ENCODE data around the gene CCDC9B. TPM values are rescaled to one million over a fixed set of nuclear protein-coding genes. Genes with fewer than 3 reads are reported as not detected.

Gene CCDC9B
- total RNA-seq, 1 experiment from 2014 or later: 1.4 TPM

DNA sequence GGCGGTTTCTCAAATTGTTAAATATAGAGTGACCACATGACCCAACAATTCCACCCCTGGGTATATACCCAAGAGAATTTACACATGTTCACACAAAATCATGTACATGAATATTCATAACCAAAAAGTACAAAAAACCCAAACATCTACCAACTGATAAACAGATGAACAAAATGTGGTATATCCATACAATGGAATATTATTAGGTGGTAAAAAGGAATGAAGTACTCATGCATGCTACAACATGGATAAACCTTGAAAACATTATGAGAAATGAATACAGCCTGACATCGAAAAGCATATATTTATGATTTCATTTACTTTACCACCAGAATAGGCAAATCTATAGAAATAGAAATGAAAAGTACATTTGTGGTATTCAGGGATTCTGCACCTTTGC is 40.4 kb downstream of the CCDC9B start (continued):
- TF ChIP-seq, protein P1, sequence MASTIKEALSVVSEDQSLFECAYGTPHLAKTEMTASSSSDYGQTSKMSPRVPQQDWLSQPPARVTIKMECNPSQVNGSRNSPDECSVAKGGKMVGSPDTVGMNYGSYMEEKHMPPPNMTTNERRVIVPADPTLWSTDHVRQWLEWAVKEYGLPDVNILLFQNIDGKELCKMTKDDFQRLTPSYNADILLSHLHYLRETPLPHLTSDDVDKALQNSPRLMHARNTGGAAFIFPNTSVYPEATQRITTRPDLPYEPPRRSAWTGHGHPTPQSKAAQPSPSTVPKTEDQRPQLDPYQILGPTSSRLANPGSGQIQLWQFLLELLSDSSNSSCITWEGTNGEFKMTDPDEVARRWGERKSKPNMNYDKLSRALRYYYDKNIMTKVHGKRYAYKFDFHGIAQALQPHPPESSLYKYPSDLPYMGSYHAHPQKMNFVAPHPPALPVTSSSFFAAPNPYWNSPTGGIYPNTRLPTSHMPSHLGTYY (CRISPR knock-in tag; IDR thresholded peaks at IDR 0.05): no peak
- TF ChIP-seq, protein P2, sequence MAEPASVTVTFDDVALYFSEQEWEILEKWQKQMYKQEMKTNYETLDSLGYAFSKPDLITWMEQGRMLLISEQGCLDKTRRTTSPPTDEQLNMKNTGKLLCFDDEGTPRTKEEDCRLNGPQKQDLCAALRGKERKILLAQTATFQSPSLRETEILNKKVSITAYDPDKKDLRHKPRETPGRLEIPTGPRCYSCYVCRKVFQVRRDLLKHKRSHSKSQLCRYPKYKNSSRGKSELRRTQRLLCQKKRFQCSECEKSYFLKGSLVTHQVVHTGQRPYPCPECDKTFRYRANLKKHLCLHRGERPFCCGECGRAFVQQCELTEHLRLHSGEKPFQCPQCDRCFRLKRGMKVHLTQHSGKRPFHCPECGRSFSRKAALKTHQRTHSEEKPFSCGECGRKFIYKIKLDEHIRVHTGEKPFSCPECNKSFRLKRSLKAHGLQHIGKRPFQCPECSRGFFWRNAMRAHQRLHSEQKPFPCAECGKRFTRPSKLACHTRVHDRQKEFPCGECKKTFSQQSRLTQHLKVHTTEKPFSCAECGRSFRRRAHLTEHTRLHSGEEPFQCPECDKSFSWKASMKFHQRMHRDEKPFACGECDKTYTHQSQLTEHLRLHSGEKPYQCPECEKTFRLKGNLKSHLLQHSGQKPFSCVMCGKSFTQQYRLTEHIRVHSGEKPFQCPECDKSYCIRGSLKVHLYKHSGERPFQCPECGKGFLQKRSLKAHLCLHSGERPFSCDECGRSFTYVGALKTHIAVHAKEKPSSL (CRISPR knock-in tag; conservative IDR thresholded peaks at IDR 0.05): no peak
- TF ChIP-seq ZNF317 (CRISPR knock-in tag; IDR thresholded peaks at IDR 0.05; ENCODE audit: borderline replicate concordance, low read depth): no peak
- TF ChIP-seq, protein P3, sequence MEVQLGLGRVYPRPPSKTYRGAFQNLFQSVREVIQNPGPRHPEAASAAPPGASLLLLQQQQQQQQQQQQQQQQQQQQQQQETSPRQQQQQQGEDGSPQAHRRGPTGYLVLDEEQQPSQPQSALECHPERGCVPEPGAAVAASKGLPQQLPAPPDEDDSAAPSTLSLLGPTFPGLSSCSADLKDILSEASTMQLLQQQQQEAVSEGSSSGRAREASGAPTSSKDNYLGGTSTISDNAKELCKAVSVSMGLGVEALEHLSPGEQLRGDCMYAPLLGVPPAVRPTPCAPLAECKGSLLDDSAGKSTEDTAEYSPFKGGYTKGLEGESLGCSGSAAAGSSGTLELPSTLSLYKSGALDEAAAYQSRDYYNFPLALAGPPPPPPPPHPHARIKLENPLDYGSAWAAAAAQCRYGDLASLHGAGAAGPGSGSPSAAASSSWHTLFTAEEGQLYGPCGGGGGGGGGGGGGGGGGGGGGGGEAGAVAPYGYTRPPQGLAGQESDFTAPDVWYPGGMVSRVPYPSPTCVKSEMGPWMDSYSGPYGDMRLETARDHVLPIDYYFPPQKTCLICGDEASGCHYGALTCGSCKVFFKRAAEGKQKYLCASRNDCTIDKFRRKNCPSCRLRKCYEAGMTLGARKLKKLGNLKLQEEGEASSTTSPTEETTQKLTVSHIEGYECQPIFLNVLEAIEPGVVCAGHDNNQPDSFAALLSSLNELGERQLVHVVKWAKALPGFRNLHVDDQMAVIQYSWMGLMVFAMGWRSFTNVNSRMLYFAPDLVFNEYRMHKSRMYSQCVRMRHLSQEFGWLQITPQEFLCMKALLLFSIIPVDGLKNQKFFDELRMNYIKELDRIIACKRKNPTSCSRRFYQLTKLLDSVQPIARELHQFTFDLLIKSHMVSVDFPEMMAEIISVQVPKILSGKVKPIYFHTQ (CRISPR knock-in tag; IDR thresholded peaks at IDR 0.05): no peak
- TF ChIP-seq ZNF416 (CRISPR knock-in tag; IDR thresholded peaks at IDR 0.05): no peak
- TF ChIP-seq, protein P4, sequence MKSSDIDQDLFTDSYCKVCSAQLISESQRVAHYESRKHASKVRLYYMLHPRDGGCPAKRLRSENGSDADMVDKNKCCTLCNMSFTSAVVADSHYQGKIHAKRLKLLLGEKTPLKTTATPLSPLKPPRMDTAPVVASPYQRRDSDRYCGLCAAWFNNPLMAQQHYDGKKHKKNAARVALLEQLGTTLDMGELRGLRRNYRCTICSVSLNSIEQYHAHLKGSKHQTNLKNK (CRISPR knock-in tag; IDR thresholded peaks at IDR 0.05): no peak
- TF ChIP-seq, protein P5, sequence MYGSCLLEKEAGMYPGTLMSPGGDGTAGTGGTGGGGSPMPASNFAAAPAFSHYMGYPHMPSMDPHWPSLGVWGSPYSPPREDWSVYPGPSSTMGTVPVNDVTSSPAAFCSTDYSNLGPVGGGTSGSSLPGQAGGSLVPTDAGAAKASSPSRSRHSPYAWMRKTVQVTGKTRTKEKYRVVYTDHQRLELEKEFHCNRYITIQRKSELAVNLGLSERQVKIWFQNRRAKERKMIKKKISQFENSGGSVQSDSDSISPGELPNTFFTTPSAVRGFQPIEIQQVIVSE (CRISPR knock-in tag; IDR thresholded peaks at IDR 0.05; ENCODE audit: borderline replicate concordance): no peak
- no peak for TF ChIP-seq NR2C2 (CRISPR knock-in tag; IDR thresholded peaks at IDR 0.05)

DNA sequence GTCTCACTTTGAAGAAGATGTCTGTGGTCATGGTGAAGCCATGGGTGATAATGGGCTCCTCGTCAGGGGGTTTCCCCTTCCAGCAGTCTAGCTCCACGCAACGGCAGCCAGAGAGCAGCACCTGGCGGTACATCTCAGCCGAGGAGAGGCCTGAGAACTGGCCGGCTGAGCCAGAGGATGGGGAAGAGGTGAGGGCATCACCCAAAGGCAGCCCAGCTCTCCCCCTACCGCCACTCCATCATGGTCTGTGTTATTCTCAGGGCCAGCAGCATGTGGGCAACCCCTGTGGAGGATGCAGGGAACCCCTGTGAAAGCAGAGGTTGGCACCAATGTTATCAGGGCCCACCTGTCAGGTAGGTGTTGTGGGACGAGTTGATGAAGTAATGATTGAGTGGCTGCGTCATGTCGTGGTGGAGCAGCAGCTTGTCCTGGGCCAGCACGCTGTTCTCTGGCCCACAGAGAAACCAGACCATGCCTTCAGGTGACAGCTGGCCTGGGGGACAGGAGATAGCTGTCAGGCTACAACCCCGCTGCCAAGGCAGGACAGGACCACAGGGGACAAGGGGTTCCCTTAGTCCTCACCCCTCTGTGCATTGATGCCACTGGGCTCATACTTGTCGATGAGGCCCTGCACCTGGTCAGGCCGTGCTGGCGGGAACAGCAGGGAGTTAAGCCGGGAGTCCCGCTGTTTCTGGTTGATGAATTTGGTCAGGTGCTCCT is 42.4 kb downstream of the CCDC9B start:
- Mint-ChIP-seq H3K27me3 (ENCODE audit: low read depth) (peaks cover 4% of the 10 kb centered on the region), H3K4me1 (peaks cover 33% of the 10 kb centered on the region), H3K36me3 (peaks cover 18% of the 10 kb centered on the region), H3K4me3 (no peak overlapping the region), H3K9me3 (peaks cover 16% of the 10 kb centered on the region), H3K27ac (no peak overlapping the region)
- ChIA-PET POLR2A (interaction anchor here (0.5 to 0.6 kb wide), 2 partner anchors 54 to 411 kb away, joined by 3 to 4 read pairs; no protein-coding TSS in a partner anchor), CTCF (interaction anchor here (0.9 to 4.3 kb wide), 4 partner anchors 10 to 29 kb away, joined by 3 to 19 read pairs (median 11); partner anchors contain the start of gene PLCB2)
- ATAC-seq (no peak), DNase-seq (ENCODE audit: low spot score) (no peak)
- TF ChIP-seq SOX15 (CRISPR knock-in tag; IDR thresholded peaks at IDR 0.05) (no peak), RORB (CRISPR knock-in tag; IDR thresholded peaks at IDR 0.05) (no peak), GABPB1 (CRISPR knock-in tag; IDR thresholded peaks at IDR 0.05) (no peak), ZNF263 (CRISPR knock-in tag; IDR thresholded peaks at IDR 0.05; ENCODE audit: low read depth) (no peak), JUN (CRISPR knock-in tag; IDR thresholded peaks at IDR 0.05) (no peak), ZNF317 (CRISPR knock-in tag; IDR thresholded peaks at IDR 0.05; ENCODE audit: borderline replicate concordance, low read depth) (no peak), MXD4 (CRISPR knock-in tag; IDR thresholded peaks at IDR 0.05; ENCODE audit: borderline replicate concordance) (no peak), NR2C2 (CRISPR knock-in tag; IDR thresholded peaks at IDR 0.05) (no peak), ESRRA (CRISPR knock-in tag; IDR thresholded peaks at IDR 0.05; ENCODE audit: borderline replicate concordance) (no peak), ATF1 (CRISPR knock-in tag; IDR thresholded peaks at IDR 0.05) (no peak), SMAD4 (CRISPR knock-in tag; IDR thresholded peaks at IDR 0.05) (no peak)
- TF ChIP-seq, protein P6, sequence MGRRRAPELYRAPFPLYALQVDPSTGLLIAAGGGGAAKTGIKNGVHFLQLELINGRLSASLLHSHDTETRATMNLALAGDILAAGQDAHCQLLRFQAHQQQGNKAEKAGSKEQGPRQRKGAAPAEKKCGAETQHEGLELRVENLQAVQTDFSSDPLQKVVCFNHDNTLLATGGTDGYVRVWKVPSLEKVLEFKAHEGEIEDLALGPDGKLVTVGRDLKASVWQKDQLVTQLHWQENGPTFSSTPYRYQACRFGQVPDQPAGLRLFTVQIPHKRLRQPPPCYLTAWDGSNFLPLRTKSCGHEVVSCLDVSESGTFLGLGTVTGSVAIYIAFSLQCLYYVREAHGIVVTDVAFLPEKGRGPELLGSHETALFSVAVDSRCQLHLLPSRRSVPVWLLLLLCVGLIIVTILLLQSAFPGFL (CRISPR knock-in tag; IDR thresholded peaks at IDR 0.05; ENCODE audit: borderline replicate concordance): no peak
- TF ChIP-seq, protein P7, sequence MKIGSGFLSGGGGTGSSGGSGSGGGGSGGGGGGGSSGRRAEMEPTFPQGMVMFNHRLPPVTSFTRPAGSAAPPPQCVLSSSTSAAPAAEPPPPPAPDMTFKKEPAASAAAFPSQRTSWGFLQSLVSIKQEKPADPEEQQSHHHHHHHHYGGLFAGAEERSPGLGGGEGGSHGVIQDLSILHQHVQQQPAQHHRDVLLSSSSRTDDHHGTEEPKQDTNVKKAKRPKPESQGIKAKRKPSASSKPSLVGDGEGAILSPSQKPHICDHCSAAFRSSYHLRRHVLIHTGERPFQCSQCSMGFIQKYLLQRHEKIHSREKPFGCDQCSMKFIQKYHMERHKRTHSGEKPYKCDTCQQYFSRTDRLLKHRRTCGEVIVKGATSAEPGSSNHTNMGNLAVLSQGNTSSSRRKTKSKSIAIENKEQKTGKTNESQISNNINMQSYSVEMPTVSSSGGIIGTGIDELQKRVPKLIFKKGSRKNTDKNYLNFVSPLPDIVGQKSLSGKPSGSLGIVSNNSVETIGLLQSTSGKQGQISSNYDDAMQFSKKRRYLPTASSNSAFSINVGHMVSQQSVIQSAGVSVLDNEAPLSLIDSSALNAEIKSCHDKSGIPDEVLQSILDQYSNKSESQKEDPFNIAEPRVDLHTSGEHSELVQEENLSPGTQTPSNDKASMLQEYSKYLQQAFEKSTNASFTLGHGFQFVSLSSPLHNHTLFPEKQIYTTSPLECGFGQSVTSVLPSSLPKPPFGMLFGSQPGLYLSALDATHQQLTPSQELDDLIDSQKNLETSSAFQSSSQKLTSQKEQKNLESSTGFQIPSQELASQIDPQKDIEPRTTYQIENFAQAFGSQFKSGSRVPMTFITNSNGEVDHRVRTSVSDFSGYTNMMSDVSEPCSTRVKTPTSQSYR (CRISPR knock-in tag; IDR thresholded peaks at IDR 0.05): no peak
- TF ChIP-seq, protein P4 (CRISPR knock-in tag; IDR thresholded peaks at IDR 0.05): no peak
- TF ChIP-seq, protein P1 (CRISPR knock-in tag; IDR thresholded peaks at IDR 0.05): no peak

Data from WTC11 (cell line).